DMS53 (cell line): ENCODE data around the gene HGS.

ENCODE experiments used
- DNase-seq: peaks from one replicate; lab custom pipeline; 2025; lab: John Stamatoyannopoulos, UW

Gene HGS

GRCh38 chr17:81684442-81684911 lies 666 bp downstream of the HGS start:
- no peak for DNase-seq

- DNase-seq: peak; percentile 81
Measured at GRCh38 chr17:81685108-81685507, 1.3 kb downstream of the HGS start.

GRCh38 chr17:81686614-81687013 lies 2.8 kb downstream of the HGS start:
- DNase-seq: no peak

DNA sequence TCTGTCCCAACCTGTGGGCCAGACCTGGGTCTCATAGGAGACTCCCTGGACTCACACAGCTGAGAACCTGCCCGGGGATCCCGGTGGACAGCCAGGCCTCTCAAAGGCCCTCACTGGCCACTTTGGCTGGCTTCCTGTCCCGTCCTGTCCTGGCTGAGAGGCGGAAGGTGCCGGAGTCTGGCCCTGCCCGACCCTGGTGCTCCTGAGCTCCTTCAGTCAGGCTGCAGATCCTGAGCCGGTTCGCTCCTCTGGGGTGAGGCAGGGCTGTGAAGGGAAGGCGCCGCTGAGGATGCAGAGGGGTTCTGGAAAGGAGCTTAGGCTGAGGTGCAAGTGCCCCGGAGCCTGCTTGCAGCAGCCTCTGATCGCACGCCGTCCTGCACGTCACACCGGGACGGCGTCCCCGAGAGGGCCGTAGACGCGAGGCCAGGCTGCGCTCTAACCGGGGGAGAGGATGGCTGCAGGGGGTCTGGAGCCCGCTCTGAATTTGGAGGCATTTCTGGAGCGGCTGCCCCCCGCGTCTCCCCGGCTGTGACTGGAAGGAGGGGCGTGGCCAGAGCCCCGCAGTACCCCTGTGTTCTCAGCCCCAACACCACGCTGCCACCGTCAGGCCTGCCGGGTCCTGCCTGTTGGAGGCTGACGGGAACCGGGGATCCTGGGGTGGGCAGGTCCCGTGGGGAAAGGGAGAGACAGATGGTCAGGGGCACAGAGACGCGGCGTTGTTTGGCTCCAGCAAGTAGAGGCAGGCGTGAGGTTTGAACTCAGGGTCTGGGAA lies 4.1 kb downstream of the HGS start:
- DNase-seq: no peak

GRCh38 chr17:81688616-81689015 lies 4.8 kb downstream of the HGS start:
- DNase-seq: no peak

GRCh38 chr17:81690066-81690465 lies 6.3 kb downstream of the HGS start:
- no peak for DNase-seq

- no peak for DNase-seq
Measured at GRCh38 chr17:81690549-81690948, 6.7 kb downstream of the HGS start.

- DNase-seq: no peak
Measured at GRCh38 chr17:81691196-81691595, 7.4 kb downstream of the HGS start.

GRCh38 chr17:81691608-81692007 lies 7.8 kb downstream of the HGS start:
- no peak for DNase-seq

- DNase-seq: no peak
Measured at GRCh38 chr17:81693509-81694210, 9.8 kb downstream of the HGS start.

GRCh38 chr17:81694810-81695209 lies 11.0 kb downstream of the HGS start:
- no peak for DNase-seq

- no peak for DNase-seq
Measured at GRCh38 chr17:81695211-81695610, 11.4 kb downstream of the HGS start.

DNA sequence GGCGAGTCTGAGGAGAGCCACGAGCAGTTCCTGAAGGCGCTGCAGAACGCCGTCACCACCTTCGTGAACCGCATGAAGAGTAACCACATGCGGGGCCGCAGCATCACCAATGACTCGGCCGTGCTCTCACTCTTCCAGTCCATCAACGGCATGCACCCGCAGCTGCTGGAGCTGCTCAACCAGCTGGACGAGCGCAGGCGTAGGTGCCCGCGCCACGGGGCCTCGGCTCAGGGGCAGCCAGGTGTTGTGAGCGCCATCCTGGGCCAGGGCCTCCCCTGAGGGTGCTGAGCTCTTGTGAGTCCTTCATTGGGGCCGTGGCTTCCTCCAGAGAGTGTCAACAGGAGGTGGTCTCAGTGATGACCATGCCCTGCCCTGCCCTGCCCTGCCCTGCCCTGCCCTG lies 12.0 kb downstream of the HGS start:
- no peak for DNase-seq

DNA sequence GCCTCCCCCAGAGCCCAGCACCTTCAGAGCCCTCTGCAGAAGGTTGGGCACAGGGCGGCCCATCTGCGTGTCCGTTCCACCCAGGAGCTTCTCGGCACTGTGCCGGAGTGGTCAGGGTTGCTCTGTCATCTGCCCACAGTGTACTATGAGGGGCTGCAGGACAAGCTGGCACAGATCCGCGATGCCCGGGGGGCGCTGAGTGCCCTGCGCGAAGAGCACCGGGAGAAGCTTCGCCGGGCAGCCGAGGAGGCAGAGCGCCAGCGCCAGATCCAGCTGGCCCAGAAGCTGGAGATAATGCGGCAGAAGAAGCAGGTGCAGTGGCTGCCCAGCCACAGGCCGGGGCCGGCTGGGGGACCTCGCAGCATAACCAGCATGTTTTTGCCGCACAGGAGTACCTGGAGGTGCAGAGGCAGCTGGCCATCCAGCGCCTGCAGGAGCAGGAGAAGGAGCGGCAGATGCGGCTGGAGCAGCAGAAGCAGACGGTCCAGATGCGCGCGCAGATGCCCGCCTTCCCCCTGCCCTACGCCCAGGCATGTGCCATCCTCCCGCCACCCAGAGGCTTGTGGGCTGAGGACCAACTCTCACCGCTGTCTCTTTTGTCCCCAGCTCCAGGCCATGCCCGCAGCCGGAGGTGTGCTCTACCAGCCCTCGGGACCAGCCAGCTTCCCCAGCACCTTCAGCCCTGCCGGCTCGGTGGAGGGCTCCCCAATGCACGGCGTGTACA lies 12.6 kb downstream of the HGS start:
- no peak for DNase-seq

DNA sequence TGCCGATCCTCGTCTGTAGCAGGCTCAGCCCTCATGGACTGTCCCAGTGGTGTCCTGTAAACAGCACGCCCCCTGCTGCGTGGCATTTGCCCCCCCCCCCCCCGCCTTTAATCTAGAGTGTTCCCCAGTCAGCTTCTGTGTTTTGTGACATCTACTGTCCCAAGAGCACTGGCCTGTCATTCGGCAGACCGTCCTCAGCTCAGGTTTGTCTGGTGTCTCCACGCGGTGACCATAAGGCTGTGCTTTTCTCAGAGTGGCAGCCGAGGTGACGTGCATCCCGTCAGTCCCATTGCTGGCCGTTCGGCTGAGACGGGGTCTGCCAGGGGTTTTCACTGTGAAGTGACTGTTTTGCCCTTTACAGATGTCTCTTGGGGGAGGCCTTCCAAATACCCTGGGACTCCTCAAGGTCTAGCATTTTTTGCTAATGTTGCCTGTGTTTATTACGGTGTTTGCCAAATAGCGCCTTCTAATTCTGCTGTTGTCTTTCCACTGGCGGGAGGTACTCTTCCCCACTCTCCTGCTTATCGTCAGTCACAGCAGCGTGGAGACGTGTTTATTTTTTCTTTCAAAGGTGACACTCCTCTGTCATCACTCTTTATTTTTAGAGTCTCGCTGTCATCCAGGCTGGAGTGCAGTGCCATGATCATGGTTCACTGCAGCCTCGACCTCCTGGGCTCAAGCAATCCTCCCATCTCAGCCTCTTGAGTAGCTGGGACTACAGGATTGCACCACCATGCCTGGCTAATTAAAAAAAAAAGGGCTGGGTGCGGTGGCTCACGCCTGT lies 13.6 kb downstream of the HGS start:
- DNase-seq: peak; percentile 43

DNA sequence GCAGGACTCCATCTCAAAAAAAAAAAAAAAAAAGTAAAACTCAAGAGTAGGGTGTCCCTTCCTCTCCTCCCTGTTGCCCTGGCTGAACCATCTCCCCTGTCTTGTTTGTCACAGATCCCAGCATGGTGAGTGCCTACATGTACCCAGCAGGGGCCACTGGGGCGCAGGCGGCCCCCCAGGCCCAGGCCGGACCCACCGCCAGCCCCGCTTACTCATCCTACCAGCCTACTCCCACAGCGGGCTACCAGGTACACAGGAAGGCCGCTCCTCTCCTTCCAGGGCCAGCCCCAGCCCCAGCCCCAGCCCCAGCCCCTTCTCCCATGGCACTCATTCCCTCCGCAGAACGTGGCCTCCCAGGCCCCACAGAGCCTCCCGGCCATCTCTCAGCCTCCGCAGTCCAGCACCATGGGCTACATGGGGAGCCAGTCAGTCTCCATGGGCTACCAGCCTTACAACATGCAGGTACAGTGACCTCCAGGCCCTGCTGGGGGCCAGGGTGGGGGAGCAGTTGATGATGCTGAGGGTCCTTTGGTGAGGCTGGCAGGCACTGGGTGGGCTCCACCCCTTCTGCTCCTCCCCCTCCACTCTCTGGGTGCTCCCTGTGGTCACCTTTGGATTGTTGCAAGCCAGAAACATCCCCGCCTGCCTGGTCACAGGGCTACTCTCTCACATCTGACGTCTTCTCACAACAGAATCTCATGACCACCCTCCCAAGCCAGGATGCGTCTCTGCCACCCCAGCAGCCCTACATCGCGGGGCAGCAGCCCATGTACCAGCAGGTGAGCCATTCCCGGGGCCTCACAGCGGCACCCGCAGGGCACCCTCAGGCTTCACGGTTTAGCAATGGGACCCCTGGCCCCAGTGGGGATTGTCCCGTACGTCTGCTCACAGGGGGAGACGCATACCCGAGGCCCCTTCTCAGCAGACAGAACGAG lies 16.8 kb downstream of the HGS start:
- DNase-seq: no peak

DNA sequence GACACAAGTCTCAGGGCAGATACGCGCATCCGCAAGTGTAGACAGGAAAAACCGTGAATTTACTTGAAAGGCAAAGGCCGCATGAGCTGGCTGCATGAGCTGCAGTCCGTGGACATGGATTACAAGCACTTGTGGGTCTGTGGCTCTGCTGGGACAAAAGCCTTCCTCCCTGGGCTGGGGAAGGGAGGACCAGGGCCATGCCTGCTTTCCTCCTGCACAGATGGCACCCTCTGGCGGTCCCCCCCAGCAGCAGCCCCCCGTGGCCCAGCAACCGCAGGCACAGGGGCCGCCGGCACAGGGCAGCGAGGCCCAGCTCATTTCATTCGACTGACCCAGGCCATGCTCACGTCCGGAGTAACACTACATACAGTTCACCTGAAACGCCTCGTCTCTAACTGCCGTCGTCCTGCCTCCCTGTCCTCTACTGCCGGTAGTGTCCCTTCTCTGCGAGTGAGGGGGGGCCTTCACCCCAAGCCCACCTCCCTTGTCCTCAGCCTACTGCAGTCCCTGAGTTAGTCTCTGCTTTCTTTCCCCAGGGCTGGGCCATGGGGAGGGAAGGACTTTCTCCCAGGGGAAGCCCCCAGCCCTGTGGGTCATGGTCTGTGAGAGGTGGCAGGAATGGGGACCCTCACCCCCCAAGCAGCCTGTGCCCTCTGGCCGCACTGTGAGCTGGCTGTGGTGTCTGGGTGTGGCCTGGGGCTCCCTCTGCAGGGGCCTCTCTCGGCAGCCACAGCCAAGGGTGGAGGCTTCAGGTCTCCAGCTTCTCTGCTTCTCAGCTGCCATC lies 17.7 kb downstream of the HGS start:
- peak; percentile 61 for DNase-seq

DNA sequence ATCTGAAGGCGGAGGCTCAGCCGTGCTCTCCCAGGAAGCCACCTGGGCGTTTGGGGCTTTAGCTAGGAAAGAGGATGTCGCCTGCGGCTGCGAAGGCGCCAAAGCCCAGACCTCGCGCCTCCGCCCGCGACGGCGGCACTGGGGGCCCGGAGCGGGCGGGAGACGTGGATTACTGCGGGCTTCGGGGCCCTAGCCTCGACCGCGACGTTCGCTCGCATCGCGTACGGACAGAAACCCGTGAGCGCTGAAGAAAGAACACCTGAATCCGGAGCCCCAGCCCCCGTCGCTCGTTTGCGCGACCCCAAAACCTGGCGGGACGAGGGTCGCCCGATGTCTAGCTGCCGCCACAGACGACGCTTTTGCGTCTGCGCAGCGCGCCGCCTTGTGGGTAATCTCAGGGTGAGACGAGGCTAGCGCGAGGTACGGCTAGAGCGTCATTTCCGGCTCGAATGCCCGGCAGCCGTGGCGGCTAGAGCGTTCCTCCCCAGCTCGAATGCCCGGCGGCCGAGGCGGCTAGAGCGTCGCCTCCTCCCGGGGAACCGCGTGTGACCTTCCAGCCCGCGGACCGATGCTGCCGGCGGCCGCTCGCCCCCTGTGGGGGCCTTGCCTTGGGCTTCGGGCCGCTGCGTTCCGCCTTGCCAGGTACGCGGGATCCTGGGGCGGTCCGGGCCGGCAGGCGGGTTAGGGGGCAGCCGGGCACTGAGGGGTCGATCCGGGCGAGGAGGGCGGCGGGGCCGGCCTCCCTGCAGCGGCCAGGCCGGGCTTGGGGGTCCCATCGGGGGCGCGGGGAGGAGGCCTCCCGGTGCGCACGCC lies 19.3 kb downstream of the HGS start, which contains the start of gene MRPL12:
Gene MRPL12, plus strand, starts transcription at position 434 of the 813 bp plus-strand sequence. Its CDS starts 135 bp downstream, at position 569.
- DNase-seq: peak; percentile 99
